Activated CD4-positive, alpha-beta T cell treated with anti-CD3 and anti-CD28 coated beads for 36 hours (primary cell): ENCODE measurements around the gene TP63. TPM values are rescaled to one million over a fixed set of nuclear protein-coding genes. Genes with fewer than 3 reads are reported as not detected.

Experiments used
- ATAC-seq: fragments of 200-7000 bp; cut with Tn5 transposase; one replicate; pipeline ENCODE4 v1.10.0; 2021; ENCODE audit warnings: mild to moderate bottlenecking, moderate library complexity
- CTCF ChIA-PET: fragments of 350-600 bp; sonication (Branson Sonifier 250); formaldehyde crosslinking; loops from one replicate; lab custom pipeline; 2021; ENCODE audit warnings: antibody characterized with exemption; lab: Charles Lee
- POLR2A ChIA-PET: fragments of 350-600 bp; sonication (Branson Sonifier 250); formaldehyde crosslinking; loops from one replicate; lab custom pipeline; 2021; ENCODE audit warnings: antibody characterized with exemption, inconsistent platforms; lab: Charles Lee
- DNase-seq: peaks from one replicate; pipeline ENCODE4 v3.0.0-alpha.2; 2020
- H3K27ac Mint-ChIP-seq: one replicate; pipeline ENCODE4 v1.8.0; 2021; ENCODE audit warnings: mixed read lengths
- H3K27me3 Mint-ChIP-seq: one replicate; pipeline ENCODE4 v1.8.0; 2021; ENCODE audit warnings: mixed read lengths
- H3K36me3 Mint-ChIP-seq: one replicate; pipeline ENCODE4 v1.8.0; 2021; ENCODE audit warnings: low read depth, mixed read lengths
- H3K4me1 Mint-ChIP-seq: one replicate; pipeline ENCODE4 v1.8.0; 2021; ENCODE audit warnings: mixed read lengths
- H3K4me3 Mint-ChIP-seq: one replicate; pipeline ENCODE4 v1.8.0; 2021; ENCODE audit warnings: mild to moderate bottlenecking, moderate library complexity, mixed read lengths
- H3K9me3 Mint-ChIP-seq: one replicate; pipeline ENCODE4 v1.8.0; 2021; ENCODE audit warnings: low read depth, mixed read lengths
- intact Hi-C, 2 experiments: fragments of 100-400 bp; cut with DNase I in 1 of 2; cut with micrococcal nuclease in 1 of 2; formaldehyde crosslinking; loops; one replicate each; pipeline versions ENCODE4 v1.14.2 to v1.15.1; 2022 to 2024; cut with DNase I, micrococcal nuclease
- total RNA-seq, 2 experiments: library from RNA; stranded (reverse); gene quantifications; one replicate each; pipeline ENCODE4 v1.2.3, GENCODE V29; 2021

TP63 gene
- total RNA-seq, 2 experiments from 2014 or later: 0.33 to 0.46 TPM

- intact Hi-C loops: loop anchor here (1.0 to 5.0 kb wide), 6 partner anchors 87 to 312 kb away; no protein-coding TSS in a partner anchor
- DNase-seq (peak; percentile 13), ATAC-seq (peak; percentile 89)
- Mint-ChIP-seq H3K36me3 (no peaks in the 10 kb centered on the region), H3K4me1 (peaks cover 27% of the 10 kb centered on the region), H3K4me3 (no peak overlapping the region), H3K9me3 (no peaks in the 10 kb centered on the region), H3K27ac (peak overlapping the region; percentile 82), H3K27me3 (peaks cover 9% of the 10 kb centered on the region)
- ChIA-PET POLR2A (interaction anchor here (0.6 kb wide), 1 partner anchor 15 kb away, joined by 3 read pairs; no protein-coding TSS in a partner anchor), CTCF (interaction anchor here (0.7 to 1.2 kb wide), 4 partner anchors 87 to 536 kb away, joined by 3 to 5 read pairs (median 3); no protein-coding TSS in a partner anchor)
Observed at GRCh38 chr3:189841473-189842205, 210.4 kb downstream of the TP63 start.

DNA sequence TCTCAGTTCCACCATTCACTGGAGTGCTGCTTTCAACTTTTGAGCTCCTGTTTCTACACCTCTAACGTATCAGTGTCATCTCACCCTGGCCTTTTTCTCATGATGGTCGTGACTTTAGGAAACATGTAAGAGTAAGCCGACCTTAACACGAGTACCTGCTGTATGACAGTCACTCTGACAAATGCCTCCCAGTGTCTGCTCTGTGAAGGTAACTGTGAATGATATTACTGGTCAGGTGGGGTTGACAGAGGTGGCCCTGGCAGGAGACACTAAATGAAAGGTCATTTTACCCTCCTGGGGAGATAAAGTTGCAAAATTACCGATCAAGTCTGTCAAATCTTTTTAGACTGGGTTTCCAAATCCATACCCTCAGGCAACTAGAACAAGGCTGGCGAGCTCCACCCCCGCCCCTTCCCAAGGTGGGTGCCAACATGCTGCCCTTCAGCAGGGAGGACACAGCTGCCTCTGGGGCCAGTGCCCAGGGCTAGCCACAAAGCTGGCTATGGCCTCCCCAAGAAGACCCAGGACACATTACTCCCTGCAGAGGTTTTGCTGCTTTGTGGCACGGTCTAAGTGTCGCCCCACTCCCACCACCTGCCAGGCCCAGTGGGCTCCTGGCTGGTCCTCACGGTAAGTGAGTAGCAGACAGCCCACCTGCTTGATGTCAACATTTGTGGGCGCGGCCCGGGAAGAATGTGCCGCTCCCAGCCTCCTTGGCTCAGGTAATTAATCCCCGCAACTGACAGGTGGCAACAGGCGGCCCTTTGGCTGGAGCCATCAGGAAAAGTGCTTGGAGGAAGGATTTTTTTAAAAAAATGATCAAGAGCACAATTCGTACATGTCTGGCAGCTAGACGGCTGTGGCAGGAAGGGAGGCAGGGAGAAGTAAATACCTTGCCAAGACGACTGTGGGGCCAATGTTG lies 211.8 kb downstream of the TP63 start:
- H3K27me3 Mint-ChIP-seq: peaks cover 4% of the 10 kb centered on the region
- ChIA-PET POLR2A (no interaction called here), CTCF (no interaction called here)
- ATAC-seq (no peak), DNase-seq (no peak)
- no peaks in the 10 kb centered on the region for H3K36me3 Mint-ChIP-seq
- intact Hi-C loops: loop anchor here in 1 of 2 experiments (5.0 kb wide), 2 partner anchors 99 to 256 kb away; no protein-coding TSS in a partner anchor
- H3K4me1 Mint-ChIP-seq: peaks cover 23% of the 10 kb centered on the region
- no peaks in the 10 kb centered on the region for H3K9me3 Mint-ChIP-seq
- no peak overlapping the region for H3K4me3 Mint-ChIP-seq
- peak overlapping the region; percentile 82 for H3K27ac Mint-ChIP-seq

DNA sequence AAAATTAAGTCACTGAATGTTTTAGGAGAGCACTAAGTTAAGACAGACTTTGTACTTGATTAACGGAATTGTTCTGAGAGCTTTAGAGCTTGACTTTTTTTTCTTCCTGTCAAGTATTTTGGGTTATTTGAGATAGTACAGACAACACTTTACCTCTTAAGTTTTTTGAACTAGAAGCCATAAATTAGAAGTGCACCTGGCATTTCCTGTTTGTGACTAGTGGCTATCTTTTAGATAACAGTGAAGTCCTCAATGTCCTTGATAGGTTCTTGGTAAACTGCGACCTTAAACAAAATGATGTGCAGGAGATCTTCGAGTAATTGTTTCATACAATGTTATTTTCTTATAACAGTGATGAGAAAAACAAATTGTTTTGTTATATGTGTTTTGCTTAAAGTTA lies 213.9 kb downstream of the TP63 start:
- Mint-ChIP-seq H3K27ac (no peak overlapping the region), H3K9me3 (no peaks in the 10 kb centered on the region), H3K27me3 (peaks cover 2% of the 10 kb centered on the region), H3K4me1 (peaks cover 19% of the 10 kb centered on the region), H3K36me3 (no peaks in the 10 kb centered on the region), H3K4me3 (no peak overlapping the region)
- ChIA-PET POLR2A (no interaction called here), CTCF (no interaction called here)
- ATAC-seq (no peak), DNase-seq (no peak)
- intact Hi-C loops: no loop called here

DNA sequence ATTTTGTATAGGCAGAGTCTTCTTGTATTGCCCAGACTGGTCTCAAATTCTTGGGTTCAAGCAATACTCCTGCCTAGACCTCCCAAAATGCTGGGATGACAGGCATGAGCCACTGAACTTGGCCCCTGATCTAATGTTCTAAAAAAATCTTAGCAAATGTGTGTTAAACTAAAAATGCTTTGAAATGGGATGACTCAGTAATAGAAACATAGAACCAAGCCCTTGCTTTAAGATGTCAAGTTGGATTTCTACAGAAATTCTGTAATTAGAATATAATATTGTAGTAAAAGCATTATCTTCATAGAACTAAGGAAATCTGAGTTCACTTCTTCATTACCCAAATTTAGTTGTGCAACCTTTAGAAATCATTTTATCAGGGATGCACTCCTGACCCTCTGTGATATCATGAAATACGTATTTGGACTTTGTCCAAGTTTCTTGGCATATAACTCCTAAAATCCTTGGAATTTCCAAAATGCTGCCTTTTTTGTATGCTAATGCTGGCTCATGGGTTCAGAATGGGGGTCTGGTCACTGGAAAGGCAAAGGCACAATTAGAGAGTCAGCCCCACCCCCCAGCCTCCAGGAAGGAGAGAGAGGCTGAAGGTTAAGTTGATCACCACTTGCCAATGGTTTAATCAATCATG lies 217.3 kb downstream of the TP63 start:
- H3K9me3 Mint-ChIP-seq: no peaks in the 10 kb centered on the region
- ChIA-PET CTCF (no interaction called here), POLR2A (no interaction called here)
- no peak overlapping the region for H3K4me3 Mint-ChIP-seq
- H3K4me1 Mint-ChIP-seq: no peaks in the 10 kb centered on the region
- no peak for ATAC-seq
- no peak overlapping the region for H3K27ac Mint-ChIP-seq
- no peak for DNase-seq
- no peaks in the 10 kb centered on the region for H3K36me3 Mint-ChIP-seq
- H3K27me3 Mint-ChIP-seq: no peaks in the 10 kb centered on the region
- intact Hi-C loops: no loop called here

DNA sequence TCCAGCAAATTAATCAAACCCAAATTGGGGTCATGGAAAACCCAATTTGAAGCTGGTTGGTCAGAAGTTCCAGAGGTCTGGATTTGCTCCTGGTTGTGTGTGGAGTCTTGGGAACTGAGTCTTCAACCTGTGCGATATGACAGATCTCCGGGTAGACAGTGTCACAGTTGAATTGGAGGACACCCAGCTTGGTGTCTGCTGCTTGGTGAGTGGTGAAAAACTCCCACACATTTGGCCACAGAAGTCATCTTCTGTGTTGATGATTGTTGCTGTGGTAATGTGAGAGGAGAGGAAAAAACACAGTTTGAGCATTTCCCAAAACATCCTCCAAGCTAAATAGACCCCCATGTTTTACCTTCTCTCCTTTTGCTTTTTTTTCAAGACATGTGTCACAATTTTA lies 218.1 kb downstream of the TP63 start:
- no peak overlapping the region for H3K27ac Mint-ChIP-seq
- no peaks in the 10 kb centered on the region for H3K27me3 Mint-ChIP-seq
- H3K36me3 Mint-ChIP-seq: no peaks in the 10 kb centered on the region
- intact Hi-C loops: no loop called here
- DNase-seq (peak; percentile 13), ATAC-seq (no peak)
- ChIA-PET CTCF (no interaction called here), POLR2A (no interaction called here)
- no peak overlapping the region for H3K4me3 Mint-ChIP-seq
- H3K4me1 Mint-ChIP-seq: no peaks in the 10 kb centered on the region
- H3K9me3 Mint-ChIP-seq: no peaks in the 10 kb centered on the region

DNA sequence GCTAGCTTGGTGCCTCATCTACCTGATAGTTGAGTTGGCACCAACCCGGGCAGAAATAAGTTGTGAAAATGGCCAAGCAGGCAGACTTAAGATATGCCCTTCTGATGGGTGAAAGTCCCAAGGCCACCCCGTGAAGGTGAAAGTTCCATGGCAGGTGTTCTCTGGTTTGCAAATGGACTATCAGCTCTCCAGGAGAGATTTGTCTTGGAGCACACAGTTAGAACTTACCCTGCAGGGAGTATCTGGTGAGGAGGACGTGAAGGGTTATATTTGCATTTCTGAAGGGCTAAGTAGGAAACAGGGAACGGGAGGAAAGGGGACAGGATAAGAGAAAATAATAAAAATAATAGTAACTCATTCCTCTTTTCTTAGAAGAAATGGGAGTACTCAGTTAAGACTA lies 220.5 kb downstream of the TP63 start:
- POLR2A ChIA-PET: no interaction called here
- Mint-ChIP-seq H3K4me1 (no peaks in the 10 kb centered on the region), H3K4me3 (no peak overlapping the region), H3K27ac (no peak overlapping the region), H3K27me3 (peaks cover 6% of the 10 kb centered on the region), H3K9me3 (no peaks in the 10 kb centered on the region), H3K36me3 (no peaks in the 10 kb centered on the region)
- intact Hi-C loops: no loop called here
- ATAC-seq (no peak), DNase-seq (no peak)
- CTCF ChIA-PET: no interaction called here

DNA sequence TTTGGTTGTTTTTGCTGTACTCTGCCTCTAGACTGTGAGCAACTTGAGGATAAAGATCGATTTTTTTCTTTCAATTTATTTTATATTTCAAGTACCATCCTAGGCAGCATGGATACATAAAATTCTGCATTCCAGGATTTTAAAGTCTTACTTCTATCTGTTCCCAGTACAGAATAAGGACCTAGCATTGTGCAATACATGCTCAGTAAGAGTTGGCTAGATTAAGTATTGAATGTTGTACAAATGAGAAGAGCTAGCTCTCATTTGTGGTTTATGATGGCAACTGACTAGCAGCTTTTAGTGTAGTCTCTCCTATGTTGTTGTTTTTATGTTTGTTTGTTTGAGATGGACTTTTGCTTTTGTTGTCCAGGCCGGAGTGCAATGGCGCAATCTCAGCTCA lies 222.7 kb downstream of the TP63 start:
- CTCF ChIA-PET: no interaction called here
- no peaks in the 10 kb centered on the region for H3K9me3 Mint-ChIP-seq
- POLR2A ChIA-PET: no interaction called here
- H3K27me3 Mint-ChIP-seq: peaks cover 6% of the 10 kb centered on the region
- ATAC-seq (no peak), DNase-seq (no peak)
- H3K27ac Mint-ChIP-seq: no peak overlapping the region
- H3K4me3 Mint-ChIP-seq: no peak overlapping the region
- no peaks in the 10 kb centered on the region for H3K36me3 Mint-ChIP-seq
- intact Hi-C loops: no loop called here
- no peaks in the 10 kb centered on the region for H3K4me1 Mint-ChIP-seq

DNA sequence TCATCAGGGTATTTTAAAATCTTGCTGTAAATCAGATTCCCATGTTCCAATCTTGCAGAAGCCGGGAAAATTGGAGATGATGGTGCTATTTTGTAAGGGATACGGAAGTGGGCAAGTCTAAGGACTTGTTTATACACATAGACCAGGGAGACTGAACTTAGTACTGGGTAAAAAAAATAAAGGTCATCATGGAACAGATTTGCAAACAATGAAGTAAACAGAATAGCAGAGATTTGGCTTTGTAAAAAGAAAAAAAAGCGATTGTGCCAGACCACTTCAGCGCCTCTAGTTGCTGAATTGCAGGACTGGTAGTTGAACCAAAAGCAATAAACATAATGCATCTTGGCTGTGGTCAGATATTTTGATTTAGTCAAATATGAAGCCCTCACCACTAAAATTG lies 229.1 kb downstream of the TP63 start:
- H3K4me1 Mint-ChIP-seq: no peaks in the 10 kb centered on the region
- ATAC-seq: no peak
- H3K4me3 Mint-ChIP-seq: no peak overlapping the region
- H3K27ac Mint-ChIP-seq: no peak overlapping the region
- ChIA-PET POLR2A (no interaction called here), CTCF (no interaction called here)
- H3K27me3 Mint-ChIP-seq: peaks cover 2% of the 10 kb centered on the region
- intact Hi-C loops: no loop called here
- no peaks in the 10 kb centered on the region for H3K9me3 Mint-ChIP-seq
- no peaks in the 10 kb centered on the region for H3K36me3 Mint-ChIP-seq
- no peak for DNase-seq

DNA sequence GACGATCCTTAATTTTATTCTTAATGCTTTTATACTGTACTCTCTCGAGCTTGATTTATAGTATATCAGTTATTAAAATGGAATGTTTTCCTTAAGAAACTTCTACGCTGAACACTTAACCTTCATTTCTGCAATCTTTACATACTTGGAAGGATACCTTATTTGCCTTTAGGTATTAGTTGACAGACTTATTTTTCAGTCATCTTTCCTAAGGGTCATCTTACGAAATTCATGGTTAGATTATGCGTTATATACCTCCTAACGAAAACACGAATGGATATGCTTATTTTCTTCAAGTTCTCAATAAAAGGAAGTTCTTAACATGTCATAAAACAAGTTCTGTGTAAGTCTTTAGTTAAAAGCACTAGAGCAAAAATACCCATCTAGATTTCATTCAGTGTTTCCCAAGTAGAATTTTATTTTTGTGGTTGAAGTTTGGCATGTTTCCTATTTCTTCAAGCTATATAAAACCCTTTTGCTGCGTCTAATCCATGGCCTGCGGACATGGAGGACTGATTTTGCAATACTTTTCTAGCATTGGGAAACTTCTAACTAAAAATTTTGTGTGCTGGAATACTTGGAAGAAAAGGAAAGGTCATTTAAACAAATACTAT lies 231.3 kb downstream of the TP63 start:
- no peaks in the 10 kb centered on the region for H3K9me3 Mint-ChIP-seq
- no peaks in the 10 kb centered on the region for H3K36me3 Mint-ChIP-seq
- H3K27ac Mint-ChIP-seq: no peak overlapping the region
- ChIA-PET CTCF (no interaction called here), POLR2A (no interaction called here)
- ATAC-seq (no peak), DNase-seq (no peak)
- no peaks in the 10 kb centered on the region for H3K4me1 Mint-ChIP-seq
- intact Hi-C loops: no loop called here
- peaks cover under 1% of the 10 kb centered on the region for H3K27me3 Mint-ChIP-seq
- no peak overlapping the region for H3K4me3 Mint-ChIP-seq

DNA sequence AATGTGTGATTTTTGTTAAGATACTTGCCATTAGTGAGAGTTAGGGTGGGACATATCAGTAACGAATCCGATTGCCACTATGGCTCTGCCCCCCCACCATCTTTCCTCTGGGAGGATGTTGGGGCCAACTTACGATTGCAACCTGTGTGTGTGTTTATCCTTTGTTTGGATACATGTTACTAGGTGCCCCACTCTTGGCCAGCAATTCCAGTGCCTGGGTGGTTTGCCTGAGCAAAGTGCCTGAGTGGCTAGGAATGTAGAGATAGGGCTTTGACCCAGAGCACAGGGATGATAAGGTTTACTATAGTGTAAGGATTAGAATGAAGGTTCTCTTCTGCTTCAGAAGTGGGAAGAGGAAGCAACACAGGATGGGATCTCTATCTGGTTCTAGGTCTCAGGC lies 231.8 kb downstream of the TP63 start:
- POLR2A ChIA-PET: no interaction called here
- DNase-seq (no peak), ATAC-seq (no peak)
- Mint-ChIP-seq H3K4me3 (no peak overlapping the region), H3K4me1 (no peaks in the 10 kb centered on the region), H3K27ac (no peak overlapping the region), H3K27me3 (peaks cover 5% of the 10 kb centered on the region), H3K9me3 (no peaks in the 10 kb centered on the region), H3K36me3 (no peaks in the 10 kb centered on the region)
- CTCF ChIA-PET: no interaction called here
- intact Hi-C loops: no loop called here

- POLR2A ChIA-PET: no interaction called here
- no peak overlapping the region for H3K27ac Mint-ChIP-seq
- H3K27me3 Mint-ChIP-seq: peaks cover 6% of the 10 kb centered on the region
- ATAC-seq (no peak), DNase-seq (no peak)
- H3K9me3 Mint-ChIP-seq: no peaks in the 10 kb centered on the region
- H3K4me1 Mint-ChIP-seq: no peaks in the 10 kb centered on the region
- no peak overlapping the region for H3K4me3 Mint-ChIP-seq
- no peaks in the 10 kb centered on the region for H3K36me3 Mint-ChIP-seq
- CTCF ChIA-PET: no interaction called here
- intact Hi-C loops: no loop called here
Observed at GRCh38 chr3:189868061-189868460, 236.9 kb downstream of the TP63 start.
